ENCODE measurements around the gene ENTPD8.

Gene ENTPD8

GRCh38 chr9:137390553-137391410 is 50.4 kb downstream of the ENTPD8 start:
- no peak overlapping the region for H2BK5ac ChIP-seq (ENCODE audit: low read depth, low read length, poor library complexity, severe bottlenecking)
- no peak overlapping the region for H3K4me3 ChIP-seq (ENCODE audit: insufficient read depth in 1 of 2, low read depth in 1 of 2, low read length in 2 of 2)
- H3K79me1 ChIP-seq (replicated peaks; ENCODE audit: low read length, poor library complexity, severe bottlenecking) = no peaks in the 10 kb centered on the region
- 91% methylated on average over 42 of the region's 42 CpGs for WGBS
- H3K9me3 ChIP-seq (ENCODE audit: control insufficient read depth, low read length) = no peaks in the 10 kb centered on the region
- no peak overlapping the region for H2BK15ac ChIP-seq (ENCODE audit: low read depth, poor library complexity, severe bottlenecking)
- DNase-seq = no peak
- no peak overlapping the region for H3K4me2 ChIP-seq (ENCODE audit: low read length, poor library complexity, severe bottlenecking)
- no peak overlapping the region for H3K14ac ChIP-seq (ENCODE audit: low read length in 2 of 2)
- no peak overlapping the region for H2AFZ ChIP-seq (ENCODE audit: low read depth, low read length)
- H3K27me3 ChIP-seq (ENCODE audit: control insufficient read depth in 1 of 2, insufficient read depth in 1 of 2, low read length in 2 of 2) = no peaks in the 10 kb centered on the region
- no peak overlapping the region for H2BK120ac ChIP-seq (ENCODE audit: low read depth, low read length)
- H2AK5ac ChIP-seq (ENCODE audit: low read length, severe bottlenecking) = no peak overlapping the region
- peaks cover 0 to 54% of the 10 kb centered on the region in 2 experiments for H3K36me3 ChIP-seq (ENCODE audit: control insufficient read depth in 1 of 2, insufficient read depth in 2 of 2, low read depth in 1 of 2, low read length in 2 of 2)
- no peak overlapping the region for H3K4ac ChIP-seq (ENCODE audit: low read depth in 1 of 2, low read length in 2 of 2)
- no peak overlapping the region for H2BK12ac ChIP-seq (ENCODE audit: low read length in 2 of 2)
- no peak overlapping the region for H4K8ac ChIP-seq (ENCODE audit: low read length)
- H3K9ac ChIP-seq (ENCODE audit: low read length) = no peak overlapping the region
- H3K23ac ChIP-seq (ENCODE audit: low read length in 2 of 2) = no peak overlapping the region
- peaks cover 2% of the 10 kb centered on the region for H3K4me1 ChIP-seq (ENCODE audit: control insufficient read depth, insufficient read depth, low read depth, low read length)
- H4K91ac ChIP-seq (ENCODE audit: low read length) = peak overlapping the region; percentile 29
- no peak overlapping the region for H3K27ac ChIP-seq (ENCODE audit: low read length, poor library complexity, severe bottlenecking)
- no peak overlapping the region for H3K18ac ChIP-seq (ENCODE audit: low read depth in 1 of 2, low read length in 2 of 2)

- no peak overlapping the region for H3K9ac ChIP-seq (ENCODE audit: low read length)
- H3K9me3 ChIP-seq (ENCODE audit: control insufficient read depth, low read length) = no peaks in the 10 kb centered on the region
- H2BK12ac ChIP-seq (ENCODE audit: low read length in 2 of 2) = no peak overlapping the region
- H3K18ac ChIP-seq (ENCODE audit: low read depth in 1 of 2, low read length in 2 of 2) = no peak overlapping the region
- H3K36me3 ChIP-seq (ENCODE audit: control insufficient read depth in 1 of 2, insufficient read depth in 2 of 2, low read depth in 1 of 2, low read length in 2 of 2) = peaks cover 0 to 52% of the 10 kb centered on the region in 2 experiments
- H2AK5ac ChIP-seq (ENCODE audit: low read length, severe bottlenecking) = no peak overlapping the region
- no peaks in the 10 kb centered on the region for H3K79me1 ChIP-seq (replicated peaks; ENCODE audit: low read length, poor library complexity, severe bottlenecking)
- no peak overlapping the region for H2BK5ac ChIP-seq (ENCODE audit: low read depth, low read length, poor library complexity, severe bottlenecking)
- H4K8ac ChIP-seq (ENCODE audit: low read length) = no peak overlapping the region
- H4K91ac ChIP-seq (ENCODE audit: low read length) = no peak overlapping the region
- H3K4ac ChIP-seq (ENCODE audit: low read depth in 1 of 2, low read length in 2 of 2) = no peak overlapping the region
- H2BK15ac ChIP-seq (ENCODE audit: low read depth, poor library complexity, severe bottlenecking) = no peak overlapping the region
- H3K14ac ChIP-seq (ENCODE audit: low read length in 2 of 2) = no peak overlapping the region
- H3K4me1 ChIP-seq (ENCODE audit: control insufficient read depth, insufficient read depth, low read depth, low read length) = peaks cover under 1% of the 10 kb centered on the region
- no peak overlapping the region for H3K27ac ChIP-seq (ENCODE audit: low read length, poor library complexity, severe bottlenecking)
- no peak for DNase-seq
- 96% methylated on average over 12 of the region's 13 CpGs for WGBS
- H2BK120ac ChIP-seq (ENCODE audit: low read depth, low read length) = no peak overlapping the region
- no peak overlapping the region for H3K4me2 ChIP-seq (ENCODE audit: low read length, poor library complexity, severe bottlenecking)
- H3K4me3 ChIP-seq (ENCODE audit: insufficient read depth in 1 of 2, low read depth in 1 of 2, low read length in 2 of 2) = no peak overlapping the region
- no peak overlapping the region for H2AFZ ChIP-seq (ENCODE audit: low read depth, low read length)
- no peak overlapping the region for H3K23ac ChIP-seq (ENCODE audit: low read length in 2 of 2)
- no peaks in the 10 kb centered on the region for H3K27me3 ChIP-seq (ENCODE audit: control insufficient read depth in 1 of 2, insufficient read depth in 1 of 2, low read length in 2 of 2)
Measured at GRCh38 chr9:137389428-137389746, 51.8 kb downstream of the ENTPD8 start.

- Histone ChIP-seq H3K23ac (ENCODE audit: low read length in 2 of 2) (no peak overlapping the region), H3K4me3 (ENCODE audit: insufficient read depth in 1 of 2, low read depth in 1 of 2, low read length in 2 of 2) (no peak overlapping the region), H2AFZ (ENCODE audit: low read depth, low read length) (no peak overlapping the region), H2AK5ac (ENCODE audit: low read length, severe bottlenecking) (no peak overlapping the region), H2BK5ac (ENCODE audit: low read depth, low read length, poor library complexity, severe bottlenecking) (no peak overlapping the region), H3K9me3 (ENCODE audit: control insufficient read depth, low read length) (no peaks in the 10 kb centered on the region), H3K4me2 (ENCODE audit: low read length, poor library complexity, severe bottlenecking) (no peak overlapping the region), H3K4ac (ENCODE audit: low read depth in 1 of 2, low read length in 2 of 2) (no peak overlapping the region), H3K27ac (ENCODE audit: low read length, poor library complexity, severe bottlenecking) (no peak overlapping the region), H3K79me1 (replicated peaks; ENCODE audit: low read length, poor library complexity, severe bottlenecking) (no peaks in the 10 kb centered on the region), H3K27me3 (ENCODE audit: control insufficient read depth in 1 of 2, insufficient read depth in 1 of 2, low read length in 2 of 2) (no peaks in the 10 kb centered on the region), H4K8ac (ENCODE audit: low read length) (no peak overlapping the region), H3K4me1 (ENCODE audit: control insufficient read depth, insufficient read depth, low read depth, low read length) (peaks cover 6% of the 10 kb centered on the region), H3K36me3 (ENCODE audit: control insufficient read depth in 1 of 2, insufficient read depth in 2 of 2, low read depth in 1 of 2, low read length in 2 of 2) (peaks cover 0 to 50% of the 10 kb centered on the region in 2 experiments), H2BK120ac (ENCODE audit: low read depth, low read length) (no peak overlapping the region), H4K91ac (ENCODE audit: low read length) (no peak overlapping the region), H3K18ac (ENCODE audit: low read depth in 1 of 2, low read length in 2 of 2) (no peak overlapping the region), H2BK15ac (ENCODE audit: low read depth, poor library complexity, severe bottlenecking) (no peak overlapping the region), H3K9ac (ENCODE audit: low read length) (no peak overlapping the region), H3K14ac (ENCODE audit: low read length in 2 of 2) (no peak overlapping the region), H2BK12ac (ENCODE audit: low read length in 2 of 2) (no peak overlapping the region)
- 90% methylated on average over 47 of the region's 47 CpGs for WGBS
- no peak for DNase-seq
Measured at GRCh38 chr9:137388589-137389427, 52.3 kb downstream of the ENTPD8 start.

GRCh38 chr9:137387891-137388560 is 53.1 kb downstream of the ENTPD8 start:
- Histone ChIP-seq H3K9me3 (ENCODE audit: control insufficient read depth, low read length) (no peaks in the 10 kb centered on the region), H2BK120ac (ENCODE audit: low read depth, low read length) (no peak overlapping the region), H3K79me1 (replicated peaks; ENCODE audit: low read length, poor library complexity, severe bottlenecking) (no peaks in the 10 kb centered on the region), H3K27ac (ENCODE audit: low read length, poor library complexity, severe bottlenecking) (no peak overlapping the region), H2BK5ac (ENCODE audit: low read depth, low read length, poor library complexity, severe bottlenecking) (no peak overlapping the region), H3K14ac (ENCODE audit: low read length in 2 of 2) (no peak overlapping the region), H3K4me3 (ENCODE audit: insufficient read depth in 1 of 2, low read depth in 1 of 2, low read length in 2 of 2) (no peak overlapping the region), H3K9ac (ENCODE audit: low read length) (no peak overlapping the region), H4K91ac (ENCODE audit: low read length) (no peak overlapping the region), H3K4me1 (ENCODE audit: control insufficient read depth, insufficient read depth, low read depth, low read length) (peaks cover 10% of the 10 kb centered on the region), H3K27me3 (ENCODE audit: control insufficient read depth in 1 of 2, insufficient read depth in 1 of 2, low read length in 2 of 2) (no peaks in the 10 kb centered on the region), H2AFZ (ENCODE audit: low read depth, low read length) (no peak overlapping the region), H3K18ac (ENCODE audit: low read depth in 1 of 2, low read length in 2 of 2) (no peak overlapping the region), H3K36me3 (ENCODE audit: control insufficient read depth in 1 of 2, insufficient read depth in 2 of 2, low read depth in 1 of 2, low read length in 2 of 2) (peaks cover 0 to 44% of the 10 kb centered on the region in 2 experiments), H2BK15ac (ENCODE audit: low read depth, poor library complexity, severe bottlenecking) (peak overlapping the region; percentile 38), H2AK5ac (ENCODE audit: low read length, severe bottlenecking) (no peak overlapping the region), H3K4me2 (ENCODE audit: low read length, poor library complexity, severe bottlenecking) (no peak overlapping the region), H2BK12ac (ENCODE audit: low read length in 2 of 2) (no peak overlapping the region), H3K23ac (ENCODE audit: low read length in 2 of 2) (no peak overlapping the region), H3K4ac (ENCODE audit: low read depth in 1 of 2, low read length in 2 of 2) (no peak overlapping the region), H4K8ac (ENCODE audit: low read length) (peak overlapping the region; percentile 38)
- no peak for DNase-seq
- 93% methylated on average over 26 of the region's 26 CpGs for WGBS

Measured in mesenchymal stem cell (in vitro differentiated cells and primary cell).